GM23338 (cell line): ENCODE data around the gene BMPR1B. TPM values are rescaled to one million over a fixed set of nuclear protein-coding genes. Genes with fewer than 3 reads are reported as not detected.
A peak's percentile ranks its signal among the peaks of the same experiment; 100 is the strongest.

Experiments used
- ATAC-seq: fragments of 200-7000 bp; cut with Tn5 transposase; 3 replicates; pipeline ENCODE4 v1.9.1; 2020
- DNase-seq: peaks from one replicate; pipeline ENCODE4 v3.0.0-alpha.2; 2015; ENCODE audit warnings: low spot score
- H2AFZ ChIP-seq: fragments of 200-600 bp; sonication (generic); 2 replicates; pipeline ENCODE4 v1.8.0; 2016; ENCODE audit warnings: antibody characterized with exemption, mild to moderate bottlenecking, moderate library complexity
- H3F3A ChIP-seq: fragments of 200-600 bp; sonication (generic); replicated peaks from 2 replicates; pipeline ENCODE4 v1.8.0; 2017; ENCODE audit warnings: antibody characterized with exemption, mixed run types, low read depth
- H3K27ac ChIP-seq: fragments of 200-600 bp; sonication (generic); 2 replicates; pipeline ENCODE4 v1.6.1; 2016; ENCODE audit warnings: low read depth
- H3K27me3 ChIP-seq: fragments of 200-600 bp; sonication (generic); 2 replicates; pipeline ENCODE4 v1.8.0; 2016; ENCODE audit warnings: mild to moderate bottlenecking, mixed run types, moderate library complexity; ENCODE audit not compliant: insufficient read depth
- H3K36me3 ChIP-seq: fragments of 200-600 bp; sonication (generic); 2 replicates; pipeline ENCODE4 v1.8.0; 2016; ENCODE audit warnings: mild to moderate bottlenecking; ENCODE audit not compliant: insufficient read depth
- H3K4me1 ChIP-seq: fragments of 200-600 bp; sonication (generic); 2 replicates; pipeline ENCODE4 v1.8.0; 2016; ENCODE audit warnings: mild to moderate bottlenecking, moderate library complexity; ENCODE audit not compliant: insufficient read depth
- H3K4me2 ChIP-seq: fragments of 200-600 bp; sonication (generic); 2 replicates; pipeline ENCODE4 v1.7.1; 2017; ENCODE audit warnings: mixed run types
- H3K4me3 ChIP-seq: fragments of 200-600 bp; sonication (generic); 2 replicates; pipeline ENCODE4 v1.6.1; 2016; ENCODE audit warnings: mixed run types
- H3K79me2 ChIP-seq: fragments of 200-600 bp; sonication (generic); replicated peaks from 2 replicates; pipeline ENCODE4 v1.8.0; 2017; ENCODE audit warnings: mild to moderate bottlenecking; ENCODE audit not compliant: insufficient read depth
- H3K9me2 ChIP-seq: fragments of 200-600 bp; sonication (generic); 2 replicates; pipeline ENCODE4 v1.8.0; 2017; ENCODE audit not compliant: insufficient read depth
- H4K20me1 ChIP-seq: fragments of 200-600 bp; sonication (generic); replicated peaks from 2 replicates; pipeline ENCODE4 v1.8.0; 2017; ENCODE audit warnings: mild to moderate bottlenecking; ENCODE audit not compliant: insufficient read depth
- H3K27ac Mint-ChIP-seq: 2 replicates; pipeline ENCODE4 v1.8.0; 2020; ENCODE audit warnings: inconsistent platforms, mild to moderate bottlenecking, moderate library complexity, mixed read lengths
- H3K27me3 Mint-ChIP-seq: 3 replicates; pipeline ENCODE4 v1.8.0; 2022; ENCODE audit warnings: low read depth, mild to moderate bottlenecking, moderate library complexity, mixed read lengths, inconsistent platforms; ENCODE audit not compliant: insufficient read depth, poor library complexity
- H3K36me3 Mint-ChIP-seq: 3 replicates; pipeline ENCODE4 v1.8.0; 2021; ENCODE audit warnings: low read depth, mild to moderate bottlenecking, inconsistent platforms, moderate library complexity, mixed read lengths
- H3K4me1 Mint-ChIP-seq: 3 replicates; pipeline ENCODE4 v1.8.0; 2020; ENCODE audit warnings: mild to moderate bottlenecking, inconsistent platforms, mixed read lengths
- H3K4me3 Mint-ChIP-seq: 3 replicates; pipeline ENCODE4 v1.8.0; 2021; ENCODE audit warnings: moderate library complexity, mild to moderate bottlenecking, inconsistent platforms, mixed read lengths
- H3K9me3 Mint-ChIP-seq: 3 replicates; pipeline ENCODE4 v1.8.0; 2020; ENCODE audit warnings: moderate library complexity, mild to moderate bottlenecking, inconsistent platforms, mixed read lengths
- CREB1 ChIP-seq: fragments of 250-450 bp; sonication (Bioruptor Pico); IDR thresholded peaks from 2 replicates; pipeline ENCODE4 v1.5.0; 2020; ENCODE audit warnings: low read depth, mild to moderate bottlenecking, moderate library complexity
- CTCF ChIP-seq, 2 experiments: fragments of 200-600 bp in 1 of 2; sonication (generic) in 1 of 2; conservative IDR thresholded peaks; 2 replicates each; pipeline versions ENCODE4 v1.5.1 to v1.6.1; 2016 to 2017; ENCODE audit warnings: antibody characterized with exemption in 2 of 2, low read depth in 2 of 2, mild to moderate bottlenecking in 2 of 2, moderate library complexity in 1 of 2
- ETS1 ChIP-seq: IDR thresholded peaks from 2 replicates; pipeline ENCODE4 v1.6.1; 2016; ENCODE audit warnings: antibody characterized with exemption
- JUNB ChIP-seq: IDR thresholded peaks from one replicate; pipeline ENCODE4 v1.6.1; 2016; ENCODE audit warnings: antibody characterized with exemption; ENCODE audit not compliant: unreplicated experiment
- NANOG ChIP-seq: IDR thresholded peaks from 2 replicates; pipeline ENCODE4 v1.6.1; 2016; ENCODE audit warnings: antibody characterized with exemption, borderline replicate concordance
- STAT1 ChIP-seq: IDR thresholded peaks from one replicate; pipeline ENCODE4 v1.6.1; 2016; ENCODE audit warnings: antibody characterized with exemption; ENCODE audit not compliant: unreplicated experiment
- ZNF462 ChIP-seq: fragments of 250-450 bp; sonication (Bioruptor Pico); IDR thresholded peaks from 2 replicates; pipeline ENCODE4 v1.5.0; 2020; ENCODE audit warnings: mild to moderate bottlenecking, moderate library complexity
- polyA plus RNA-seq: library from polyadenylated mRNA; unstranded; fragments of >200 nt; fragmentation: Nextera tagmentation; extraction: Ambion mirVana; gene quantifications from 2 replicates; pipeline ENCODE4 v1.2.1, GENCODE V29; 2016
- total RNA-seq: library from RNA; depleted of rRNA; stranded (reverse); fragments of >200 nt; shearing (Covaris generic); gene quantifications from 2 replicates; pipeline ENCODE4 v1.2.3, GENCODE V29; 2014

BMPR1B gene
- total and polyA plus RNA-seq, 2 experiments from 2014 or later, result 0.48 to 1.0 TPM

GRCh38 chr4:95165926-95166524 is 408.3 kb downstream of the BMPR1B start:
- Histone ChIP-seq H3K9me2 (0 out of 2 replicates have a peak, but pooled peaks cover 3% of the 10 kb centered on the region), H3K4me1 (no peaks in the 10 kb centered on the region), H4K20me1 (no peaks in the 10 kb centered on the region), H3K27ac (no peak overlapping the region), H3K27me3 (no peaks in the 10 kb centered on the region), H3K36me3 (no peaks in the 10 kb centered on the region), H3K79me2 (no peaks in the 10 kb centered on the region), H3K4me3 (no peak overlapping the region), H3K4me2 (no peak overlapping the region), H3F3A (no peaks in the 10 kb centered on the region), H2AFZ (no peak overlapping the region)
- no peak overlapping the region for H3K4me3 Mint-ChIP-seq
- H3K36me3 Mint-ChIP-seq, result no peaks in the 10 kb centered on the region; the same call in 2 of the 3 replicates
- no peaks in the 10 kb centered on the region for H3K27me3 Mint-ChIP-seq
- 0 out of 3 replicates have a peak, but pooled peaks cover under 1% of the 10 kb centered on the region for H3K9me3 Mint-ChIP-seq
- H3K4me1 Mint-ChIP-seq, result no peaks in the 10 kb centered on the region
- ATAC-seq, result peak; percentile 64
- DNase-seq, result peak; percentile 89
- H3K27ac Mint-ChIP-seq, result no peak overlapping the region
- TF ChIP-seq ETS1, result no peak
- no peak for TF ChIP-seq JUNB
- TF ChIP-seq CTCF (conservative IDR thresholded peaks at IDR 0.05; ENCODE audit: low read depth in 2 of 2), result peak; percentile 79
- no peak for TF ChIP-seq CREB1
- TF ChIP-seq ZNF462 (CRISPR knock-in tag), result no peak
- no peak for TF ChIP-seq STAT1
- TF ChIP-seq NANOG, result no peak
